Activated naive CD8-positive, alpha-beta T cell treated with anti-CD3 and anti-CD28 coated beads, Interleukin-2, amount 50 U/mL, for 24 hours (primary cell): Measurements from ENCODE around the gene URAD.

ENCODE experiments used
- ATAC-seq: fragments of 150-1000 bp; cut with Tn5 transposase; one replicate; pipeline ENCODE4 v1.10.0; 2021
- DNase-seq: peaks from one replicate; pipeline ENCODE4 v3.0.0; 2021
- H3K27ac Mint-ChIP-seq: one replicate; pipeline ENCODE4 v1.8.0; 2021; ENCODE audit warnings: mild to moderate bottlenecking, mixed read lengths
- H3K27me3 Mint-ChIP-seq: one replicate; pipeline ENCODE4 v1.8.0; 2021; ENCODE audit warnings: mixed read lengths
- H3K36me3 Mint-ChIP-seq: one replicate; pipeline ENCODE4 v1.8.0; 2021; ENCODE audit warnings: low read depth, mixed read lengths
- H3K4me1 Mint-ChIP-seq: one replicate; pipeline ENCODE4 v1.8.0; 2021; ENCODE audit warnings: mixed read lengths
- H3K4me3 Mint-ChIP-seq: one replicate; pipeline ENCODE4 v1.8.0; 2021; ENCODE audit warnings: mild to moderate bottlenecking, moderate library complexity, mixed read lengths
- H3K9me3 Mint-ChIP-seq: one replicate; pipeline ENCODE4 v1.8.0; 2021; ENCODE audit warnings: mixed read lengths

Gene URAD

GRCh38 chr13:27979001-27979643 lies 9.4 kb downstream of the URAD start:
- no peak for DNase-seq
- Mint-ChIP-seq H3K4me1 (peaks cover 26% of the 10 kb centered on the region), H3K27ac (no peak overlapping the region), H3K9me3 (no peaks in the 10 kb centered on the region), H3K4me3 (no peak overlapping the region), H3K36me3 (no peaks in the 10 kb centered on the region), H3K27me3 (peaks cover 84% of the 10 kb centered on the region)
- ATAC-seq = no peak

GRCh38 chr13:27978301-27978968 lies 10.1 kb downstream of the URAD start:
- H3K27ac Mint-ChIP-seq = no peak overlapping the region
- no peak overlapping the region for H3K4me3 Mint-ChIP-seq
- no peak for ATAC-seq
- no peak for DNase-seq
- H3K27me3 Mint-ChIP-seq = peaks cover 84% of the 10 kb centered on the region
- H3K4me1 Mint-ChIP-seq = peaks cover 26% of the 10 kb centered on the region
- H3K9me3 Mint-ChIP-seq = no peaks in the 10 kb centered on the region
- no peaks in the 10 kb centered on the region for H3K36me3 Mint-ChIP-seq

GRCh38 chr13:27977476-27978300 lies 10.8 kb downstream of the URAD start:
- Mint-ChIP-seq H3K4me3 (peak overlapping the region; percentile 55), H3K27ac (no peak overlapping the region), H3K27me3 (peaks cover 85% of the 10 kb centered on the region), H3K4me1 (peaks cover 26% of the 10 kb centered on the region), H3K9me3 (no peaks in the 10 kb centered on the region), H3K36me3 (no peaks in the 10 kb centered on the region)
- no peak for DNase-seq
- no peak for ATAC-seq

- ATAC-seq = no peak
- Mint-ChIP-seq H3K4me3 (no peak overlapping the region), H3K36me3 (no peaks in the 10 kb centered on the region)
Observed at GRCh38 chr13:27976362-27977091, 12.0 kb downstream of the URAD start.

GRCh38 chr13:27975564-27976361 lies 12.7 kb downstream of the URAD start:
- no peak for ATAC-seq
- Mint-ChIP-seq H3K36me3 (no peaks in the 10 kb centered on the region), H3K9me3 (no peaks in the 10 kb centered on the region), H3K27me3 (peaks cover 82% of the 10 kb centered on the region), H3K27ac (no peak overlapping the region), H3K4me3 (no peak overlapping the region), H3K4me1 (peaks cover 25% of the 10 kb centered on the region)
- DNase-seq = no peak

More at GRCh38 chr13:27976362-27977091, 12.0 kb downstream of the URAD start:
- Mint-ChIP-seq H3K27me3 (peaks cover 82% of the 10 kb centered on the region), H3K4me1 (peaks cover 26% of the 10 kb centered on the region), H3K9me3 (no peaks in the 10 kb centered on the region), H3K27ac (no peak overlapping the region)
- DNase-seq = no peak

GRCh38 chr13:27973961-27974662 lies 14.4 kb downstream of the URAD start:
- peaks cover 83% of the 10 kb centered on the region for H3K27me3 Mint-ChIP-seq
- no peak overlapping the region for H3K4me3 Mint-ChIP-seq
- H3K4me1 Mint-ChIP-seq = peaks cover 21% of the 10 kb centered on the region
- ATAC-seq = no peak
- no peak overlapping the region for H3K27ac Mint-ChIP-seq
- no peak for DNase-seq
- no peaks in the 10 kb centered on the region for H3K36me3 Mint-ChIP-seq
- H3K9me3 Mint-ChIP-seq = no peaks in the 10 kb centered on the region

- no peak for ATAC-seq
- peaks cover 76% of the 10 kb centered on the region for H3K27me3 Mint-ChIP-seq
- H3K27ac Mint-ChIP-seq = no peak overlapping the region
- DNase-seq = no peak
- no peaks in the 10 kb centered on the region for H3K9me3 Mint-ChIP-seq
- peaks cover 15% of the 10 kb centered on the region for H3K4me1 Mint-ChIP-seq
- no peak overlapping the region for H3K4me3 Mint-ChIP-seq
- H3K36me3 Mint-ChIP-seq = no peaks in the 10 kb centered on the region
Observed at GRCh38 chr13:27973291-27973690, 15.2 kb downstream of the URAD start.

GRCh38 chr13:27972478-27972820 lies 16.0 kb downstream of the URAD start:
- Mint-ChIP-seq H3K4me3 (no peak overlapping the region), H3K27me3 (peaks cover 79% of the 10 kb centered on the region), H3K9me3 (no peaks in the 10 kb centered on the region), H3K4me1 (peaks cover 17% of the 10 kb centered on the region), H3K27ac (no peak overlapping the region), H3K36me3 (no peaks in the 10 kb centered on the region)
- ATAC-seq = no peak
- no peak for DNase-seq

- DNase-seq (no peak), ATAC-seq (no peak)
- H3K27me3 Mint-ChIP-seq = peaks cover 80% of the 10 kb centered on the region
- H3K36me3 Mint-ChIP-seq = no peaks in the 10 kb centered on the region
- H3K27ac Mint-ChIP-seq = no peak overlapping the region
- no peaks in the 10 kb centered on the region for H3K9me3 Mint-ChIP-seq
- peaks cover 22% of the 10 kb centered on the region for H3K4me1 Mint-ChIP-seq
- no peak overlapping the region for H3K4me3 Mint-ChIP-seq
Observed at GRCh38 chr13:27971776-27972477, 16.6 kb downstream of the URAD start.

- no peak for ATAC-seq
- Mint-ChIP-seq H3K27ac (no peak overlapping the region), H3K4me3 (no peak overlapping the region), H3K9me3 (no peaks in the 10 kb centered on the region), H3K27me3 (peaks cover 81% of the 10 kb centered on the region), H3K4me1 (peaks cover 22% of the 10 kb centered on the region), H3K36me3 (no peaks in the 10 kb centered on the region)
- DNase-seq = no peak
Observed at GRCh38 chr13:27971236-27971645, 17.3 kb downstream of the URAD start.

GRCh38 chr13:27970382-27971235 lies 17.9 kb downstream of the URAD start:
- DNase-seq (no peak), ATAC-seq (no peak)
- Mint-ChIP-seq H3K4me3 (no peak overlapping the region), H3K4me1 (peaks cover 20% of the 10 kb centered on the region), H3K9me3 (no peaks in the 10 kb centered on the region), H3K36me3 (no peaks in the 10 kb centered on the region), H3K27me3 (peaks cover 82% of the 10 kb centered on the region), H3K27ac (no peak overlapping the region)

- H3K4me3 Mint-ChIP-seq = no peak overlapping the region
Observed at GRCh38 chr13:27969866-27970229, 18.6 kb downstream of the URAD start.

More at GRCh38 chr13:27969866-27970229, 18.6 kb downstream of the URAD start:
- Mint-ChIP-seq H3K4me1 (peaks cover 16% of the 10 kb centered on the region), H3K36me3 (no peaks in the 10 kb centered on the region), H3K27me3 (peaks cover 82% of the 10 kb centered on the region), H3K9me3 (no peaks in the 10 kb centered on the region), H3K27ac (no peak overlapping the region)
- ATAC-seq (no peak), DNase-seq (no peak)
